Measurements from ENCODE around the gene FLYWCH2. TPM values are rescaled to one million over a fixed set of nuclear protein-coding genes. Genes with fewer than 3 reads are reported as not detected.
"Not testable (repeated sequence)": the region's sequence is repeated elsewhere in the genome, so short reads cannot be mapped to it uniquely, and the experiment has no call there.

Gene FLYWCH2
- total and polyA plus RNA-seq, 2 of the 13 experiments (the other 11 are each of a cell fraction or from before 2014, with no cell fraction given) = 16.9 to 19.8 TPM

DNA sequence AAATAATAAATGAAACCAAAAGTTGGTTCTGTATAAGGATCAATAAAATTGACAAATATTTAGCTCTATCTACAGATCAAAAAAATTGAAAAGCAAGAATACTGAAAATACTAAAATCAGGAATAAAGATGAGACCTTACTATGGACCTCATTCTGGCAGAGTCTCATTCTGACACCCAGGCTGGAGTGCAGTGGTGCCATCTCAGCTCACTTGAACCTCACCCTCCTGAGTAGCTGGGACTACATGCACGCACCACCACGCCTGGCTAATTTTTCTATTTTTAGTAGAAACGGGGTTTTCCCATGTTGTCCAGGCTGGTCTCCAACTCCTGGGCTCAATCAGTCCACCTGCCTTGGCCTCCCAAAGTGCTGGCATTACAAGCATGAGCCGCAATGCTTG lies 59.0 kb downstream of the FLYWCH2 start (continued):
- no peak for TF ChIP-seq AHDC1 (CRISPR knock-in tag; IDR thresholded peaks at IDR 0.05; ENCODE audit: borderline replicate concordance)

DNA sequence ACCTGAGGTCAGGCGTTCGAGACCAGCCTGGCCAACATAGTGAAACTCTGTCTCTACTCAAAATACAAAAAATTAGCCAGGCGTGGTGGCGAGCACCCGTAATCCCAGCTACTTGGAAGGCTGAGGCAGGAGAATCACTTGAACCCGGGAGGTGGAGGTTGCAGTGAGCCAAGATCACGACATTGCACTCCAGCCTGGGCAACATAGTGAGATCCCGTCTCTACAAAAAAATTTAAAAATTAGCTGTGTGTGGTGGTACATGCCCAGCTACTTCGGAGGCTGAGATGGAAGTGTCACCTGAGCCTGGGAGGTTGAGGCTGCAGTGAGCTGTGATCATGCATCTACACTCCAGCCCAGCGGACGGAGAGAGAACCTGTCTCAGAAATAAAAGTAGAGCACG lies 60.7 kb downstream of the FLYWCH2 start:
- ATAC-seq; intact Hi-C loops (cut with micrococcal nuclease; ENCODE audit: unreplicated experiment); H3K4me3 ChIP-seq (replicated peaks in 1 of 3; ENCODE audit: insufficient read depth in 1 of 3, low read depth in 2 of 3, low read length in 3 of 3); CTCF ChIA-PET (ENCODE audit: low intra/inter-chr PET ratio, low total read pairs); BruUV-seq (replicated peaks); POLR2A ChIA-PET; H3K9ac ChIP-seq (ENCODE audit: insufficient read depth, low read depth, low read length); H3K27me3 ChIP-seq (ENCODE audit: control insufficient read depth in 1 of 2, insufficient read depth in 2 of 2, low read length in 2 of 2); FAIRE-seq; H3K4me2 ChIP-seq (ENCODE audit: low read depth, low read length); H4K20me1 ChIP-seq (ENCODE audit: insufficient read depth, low read length); H3K27ac ChIP-seq (ENCODE audit: extremely low read length, insufficient read depth, low read length); H3K79me2 ChIP-seq (ENCODE audit: insufficient read depth, low read length); H3K4me1 ChIP-seq (ENCODE audit: insufficient read depth, low read length); in situ Hi-C loops (cut with HindIII; ENCODE audit: extremely low pct_ligation_motif_present, low pct_unique_long_range_greater_than_20kb); H3K9me3 ChIP-seq (ENCODE audit: low read length); DNase-seq (ENCODE audit: low spot score); H2AFZ ChIP-seq (ENCODE audit: low read length): not testable (repeated sequence)
- H3K36me3 ChIP-seq (replicated peaks in 1 of 2; ENCODE audit: control insufficient read depth in 1 of 2, insufficient read depth in 2 of 2, low read length in 2 of 2) = peaks cover 3 to 24% of the 10 kb centered on the region in 2 experiments; a peak in 4 of 5 replicates
- WGBS (ENCODE audit: low lambda C conversion rate) = 97% methylated on average over 12 of the region's 12 CpGs

Measured in HepG2 (cell line).